Glutamatergic neuron (in vitro differentiated cells): Measurements from ENCODE around the gene MYO5A. TPM values are rescaled to one million over a fixed set of nuclear protein-coding genes. Genes with fewer than 3 reads are reported as not detected.

Experiments
- DNase-seq: peaks from one replicate; pipeline ENCODE4 v3.0.0; 2022
- H3K27ac Mint-ChIP-seq: one replicate; pipeline ENCODE4 v1.8.0; 2020; ENCODE audit warnings: mild to moderate bottlenecking, mixed read lengths, inconsistent platforms; ENCODE audit not compliant: unreplicated experiment
- H3K27me3 Mint-ChIP-seq: one replicate; pipeline ENCODE4 v1.8.0; 2020; ENCODE audit warnings: mild to moderate bottlenecking, moderate library complexity, mixed read lengths, inconsistent platforms; ENCODE audit not compliant: unreplicated experiment
- H3K36me3 Mint-ChIP-seq: one replicate; pipeline ENCODE4 v1.8.0; 2020; ENCODE audit warnings: mild to moderate bottlenecking, mixed read lengths, inconsistent platforms; ENCODE audit not compliant: unreplicated experiment
- H3K4me1 Mint-ChIP-seq: one replicate; pipeline ENCODE4 v1.8.0; 2020; ENCODE audit warnings: mild to moderate bottlenecking, low read depth, mixed read lengths, inconsistent platforms; ENCODE audit not compliant: unreplicated experiment
- H3K4me3 Mint-ChIP-seq: one replicate; pipeline ENCODE4 v1.8.0; 2020; ENCODE audit warnings: mild to moderate bottlenecking, mixed read lengths, inconsistent platforms; ENCODE audit not compliant: unreplicated experiment
- H3K9me3 Mint-ChIP-seq: one replicate; pipeline ENCODE4 v1.8.0; 2020; ENCODE audit warnings: mild to moderate bottlenecking, moderate library complexity, mixed read lengths, inconsistent platforms; ENCODE audit not compliant: unreplicated experiment
- total RNA-seq: library from RNA; stranded (reverse); fragmentation: NEBNext Ultra II Directional; extraction: Animal tissue kit (Norgen Biotek cat#: 25700); gene quantifications from one replicate; pipeline ENCODE4 v1.2.1, GENCODE V29; 2021; ENCODE audit not compliant: unreplicated experiment
- TF ChIP-seq, protein P1 (sequence below): fragments of 200-600 bp; sonication (generic); IDR thresholded peaks from one replicate; pipeline ENCODE4 v1.5.0; 2021; ENCODE audit not compliant: partially characterized antibody, unreplicated experiment

The MYO5A gene
- total RNA-seq, 1 donor from 2014 or later: 61.0 TPM

DNA sequence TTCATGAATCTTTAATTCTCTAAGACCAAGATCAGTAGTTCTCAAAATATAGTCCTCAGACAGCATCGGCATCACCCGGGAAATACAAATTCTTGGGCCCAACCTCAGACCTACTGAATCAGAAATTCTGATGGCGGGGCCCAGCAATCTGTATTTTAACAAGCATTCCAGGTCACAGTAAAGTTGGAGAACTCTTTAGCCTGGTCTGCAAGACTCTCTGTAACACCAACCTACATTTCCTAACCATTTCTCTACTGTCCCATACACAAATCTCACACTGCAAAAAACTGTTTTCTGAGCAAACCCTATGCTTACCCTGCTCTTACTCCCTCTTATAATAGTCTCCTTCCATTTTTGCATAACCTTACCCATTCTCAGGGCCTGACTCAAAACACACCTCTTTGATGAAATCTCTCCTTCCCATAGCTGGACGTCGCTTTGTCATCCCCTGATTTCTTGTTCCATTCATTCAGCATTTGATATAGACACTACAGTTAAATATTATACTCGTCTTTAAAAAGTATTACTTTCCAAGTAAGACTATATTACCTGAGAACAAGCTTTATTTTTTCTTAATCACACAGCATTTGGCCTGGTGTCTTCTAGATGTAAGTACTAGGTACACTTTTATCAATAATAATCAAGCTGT lies 149.8 kb downstream of the MYO5A start:
- no peaks in the 10 kb centered on the region for H3K27me3 Mint-ChIP-seq
- H3K4me3 Mint-ChIP-seq: no peak overlapping the region
- no peaks in the 10 kb centered on the region for H3K4me1 Mint-ChIP-seq
- TF ChIP-seq, protein P1, sequence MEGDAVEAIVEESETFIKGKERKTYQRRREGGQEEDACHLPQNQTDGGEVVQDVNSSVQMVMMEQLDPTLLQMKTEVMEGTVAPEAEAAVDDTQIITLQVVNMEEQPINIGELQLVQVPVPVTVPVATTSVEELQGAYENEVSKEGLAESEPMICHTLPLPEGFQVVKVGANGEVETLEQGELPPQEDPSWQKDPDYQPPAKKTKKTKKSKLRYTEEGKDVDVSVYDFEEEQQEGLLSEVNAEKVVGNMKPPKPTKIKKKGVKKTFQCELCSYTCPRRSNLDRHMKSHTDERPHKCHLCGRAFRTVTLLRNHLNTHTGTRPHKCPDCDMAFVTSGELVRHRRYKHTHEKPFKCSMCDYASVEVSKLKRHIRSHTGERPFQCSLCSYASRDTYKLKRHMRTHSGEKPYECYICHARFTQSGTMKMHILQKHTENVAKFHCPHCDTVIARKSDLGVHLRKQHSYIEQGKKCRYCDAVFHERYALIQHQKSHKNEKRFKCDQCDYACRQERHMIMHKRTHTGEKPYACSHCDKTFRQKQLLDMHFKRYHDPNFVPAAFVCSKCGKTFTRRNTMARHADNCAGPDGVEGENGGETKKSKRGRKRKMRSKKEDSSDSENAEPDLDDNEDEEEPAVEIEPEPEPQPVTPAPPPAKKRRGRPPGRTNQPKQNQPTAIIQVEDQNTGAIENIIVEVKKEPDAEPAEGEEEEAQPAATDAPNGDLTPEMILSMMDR: no peak
- no peak for DNase-seq
- H3K9me3 Mint-ChIP-seq: no peaks in the 10 kb centered on the region
- peaks cover 5% of the 10 kb centered on the region for H3K36me3 Mint-ChIP-seq
- no peak overlapping the region for H3K27ac Mint-ChIP-seq

DNA sequence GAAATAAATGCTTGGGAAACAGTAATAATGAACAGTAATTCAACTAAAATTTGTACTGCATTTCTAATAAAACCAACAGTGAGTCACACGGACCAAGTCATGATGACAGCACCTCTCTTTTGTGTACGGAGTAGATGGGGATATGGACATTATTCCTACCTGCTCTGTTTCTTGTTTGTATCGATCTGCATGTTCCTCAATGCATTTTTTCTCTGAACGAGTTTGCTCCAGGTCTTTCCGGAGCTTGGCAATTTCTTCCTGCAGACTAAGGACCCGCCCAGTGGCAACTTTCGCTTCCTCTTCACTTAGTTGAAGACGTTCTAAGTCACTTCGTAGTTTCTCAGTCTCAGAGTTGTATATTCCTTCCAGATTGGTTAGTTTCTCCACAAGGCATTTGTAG lies 158.7 kb downstream of the MYO5A start:
- Mint-ChIP-seq H3K27ac (no peak overlapping the region), H3K4me3 (no peak overlapping the region), H3K27me3 (no peaks in the 10 kb centered on the region), H3K9me3 (no peaks in the 10 kb centered on the region), H3K4me1 (no peaks in the 10 kb centered on the region), H3K36me3 (no peaks in the 10 kb centered on the region)
- TF ChIP-seq, protein P1: no peak
- DNase-seq: no peak

DNA sequence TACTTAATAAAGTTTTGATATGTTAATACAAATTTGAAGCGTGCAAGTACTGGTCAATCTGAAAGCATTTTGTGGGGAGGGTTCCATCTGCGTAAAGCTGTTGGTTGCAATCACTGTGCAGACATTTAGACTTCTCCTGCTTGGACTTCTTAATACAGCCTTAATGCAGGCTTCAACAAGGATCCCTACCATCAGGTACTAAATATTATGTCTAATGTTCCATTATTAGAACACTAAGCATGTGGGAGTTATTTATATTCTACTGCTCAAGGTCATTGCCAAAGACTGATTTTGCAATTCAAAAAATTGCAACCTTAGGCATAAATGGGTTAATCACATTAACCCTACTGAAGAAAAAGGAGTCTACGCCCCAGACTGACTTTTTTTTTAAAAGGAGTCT lies 159.2 kb downstream of the MYO5A start:
- Mint-ChIP-seq H3K4me1 (no peaks in the 10 kb centered on the region), H3K9me3 (no peaks in the 10 kb centered on the region), H3K36me3 (no peaks in the 10 kb centered on the region), H3K27me3 (no peaks in the 10 kb centered on the region), H3K4me3 (no peak overlapping the region), H3K27ac (no peak overlapping the region)
- DNase-seq: no peak
- TF ChIP-seq, protein P1: no peak

DNA sequence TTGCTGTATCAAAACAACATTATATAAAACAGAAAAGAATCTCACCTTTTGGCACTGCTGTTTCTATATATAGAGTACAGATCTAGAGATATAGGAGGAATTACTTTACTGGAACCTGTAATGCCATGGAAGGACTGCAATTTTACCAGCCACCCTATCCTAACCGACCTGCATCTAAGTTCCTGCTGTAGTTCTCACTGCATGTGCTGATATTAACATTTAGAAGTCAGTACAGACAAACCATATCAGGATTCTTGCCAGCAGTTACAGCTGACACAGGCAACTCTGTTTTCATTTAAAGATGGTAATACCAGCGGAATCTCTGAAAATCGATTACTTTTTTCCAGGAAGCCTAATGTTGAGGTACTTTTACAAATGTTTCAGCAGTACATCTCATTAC lies 159.7 kb downstream of the MYO5A start:
- no peak for DNase-seq
- no peaks in the 10 kb centered on the region for H3K36me3 Mint-ChIP-seq
- H3K27me3 Mint-ChIP-seq: no peaks in the 10 kb centered on the region
- no peak overlapping the region for H3K27ac Mint-ChIP-seq
- H3K4me1 Mint-ChIP-seq: no peaks in the 10 kb centered on the region
- no peak overlapping the region for H3K4me3 Mint-ChIP-seq
- H3K9me3 Mint-ChIP-seq: no peaks in the 10 kb centered on the region
- TF ChIP-seq, protein P1: no peak

DNA sequence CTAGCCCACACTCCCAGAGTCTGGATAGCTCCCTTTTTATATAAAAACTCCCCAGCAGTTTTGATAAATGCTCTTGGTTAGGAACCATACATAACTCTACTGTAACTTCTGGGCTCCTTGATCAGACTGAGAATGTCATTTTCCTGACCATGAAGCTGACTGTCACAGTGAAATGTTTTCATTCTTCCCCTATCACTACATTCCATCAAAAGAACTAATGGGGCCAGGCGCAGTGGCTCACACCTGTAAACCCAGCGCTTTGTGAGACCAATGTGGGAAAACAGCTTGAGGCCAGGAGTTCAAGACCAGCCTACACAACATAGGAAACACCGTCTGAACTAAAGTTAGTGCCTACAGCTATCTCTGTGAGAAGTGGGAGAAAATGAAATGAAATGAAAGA lies 160.3 kb downstream of the MYO5A start:
- Mint-ChIP-seq H3K27me3 (no peaks in the 10 kb centered on the region), H3K27ac (no peak overlapping the region), H3K36me3 (no peaks in the 10 kb centered on the region), H3K4me1 (no peaks in the 10 kb centered on the region), H3K9me3 (no peaks in the 10 kb centered on the region), H3K4me3 (no peak overlapping the region)
- TF ChIP-seq, protein P1: no peak
- DNase-seq: no peak
